ENCODE measurements around the gene DOK6.

DOK6 gene

DNA sequence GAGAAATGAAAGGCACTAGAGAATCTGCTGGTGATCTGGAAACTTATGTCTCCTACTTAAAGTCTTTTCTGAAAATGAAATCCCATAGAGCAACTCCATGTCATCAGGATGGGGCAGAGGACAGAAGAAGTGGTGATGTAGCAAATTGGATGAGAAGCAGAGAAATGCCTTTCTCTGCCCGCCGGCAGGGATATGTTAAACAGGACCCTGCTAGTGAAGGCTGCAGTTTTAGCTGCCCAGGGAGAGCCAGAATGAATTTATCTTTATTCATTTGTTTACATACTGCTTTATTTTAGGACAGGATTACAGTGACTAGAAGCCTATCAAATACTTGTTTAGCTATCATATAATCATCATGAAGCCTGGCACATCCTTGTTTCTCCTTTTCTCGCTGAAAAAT is 247.0 kb downstream of the DOK6 start:
- TF ChIP-seq CTCF (IDR thresholded peaks at IDR 0.05), result no peak

- no peak for TF ChIP-seq CTCF (IDR thresholded peaks at IDR 0.05)
Observed at GRCh38 chr18:69648486-69648885, 247.8 kb downstream of the DOK6 start.

GRCh38 chr18:69649684-69650083 is 249.0 kb downstream of the DOK6 start:
- no peak for TF ChIP-seq CTCF (IDR thresholded peaks at IDR 0.05)

DNA sequence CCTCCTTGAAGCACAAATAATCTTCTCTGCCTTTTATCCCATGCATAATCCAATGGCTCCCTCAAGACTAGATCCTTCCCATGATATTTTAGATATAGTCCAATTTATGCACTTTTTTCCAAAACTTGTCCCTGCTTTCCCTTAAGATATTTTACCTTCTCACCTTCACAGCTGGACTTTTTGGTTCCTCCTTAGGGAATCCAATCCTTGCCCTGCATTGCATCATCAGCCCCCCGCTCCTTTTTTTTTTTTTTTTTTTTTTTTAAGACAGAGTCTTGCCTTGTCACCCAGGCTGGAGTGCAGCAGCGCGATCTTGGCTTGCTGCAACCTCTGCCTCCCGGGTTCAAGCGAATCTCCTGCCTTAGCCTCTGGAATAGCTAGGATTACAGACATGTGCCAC is 250.6 kb downstream of the DOK6 start:
- TF ChIP-seq CTCF (IDR thresholded peaks at IDR 0.05), result no peak

DNA sequence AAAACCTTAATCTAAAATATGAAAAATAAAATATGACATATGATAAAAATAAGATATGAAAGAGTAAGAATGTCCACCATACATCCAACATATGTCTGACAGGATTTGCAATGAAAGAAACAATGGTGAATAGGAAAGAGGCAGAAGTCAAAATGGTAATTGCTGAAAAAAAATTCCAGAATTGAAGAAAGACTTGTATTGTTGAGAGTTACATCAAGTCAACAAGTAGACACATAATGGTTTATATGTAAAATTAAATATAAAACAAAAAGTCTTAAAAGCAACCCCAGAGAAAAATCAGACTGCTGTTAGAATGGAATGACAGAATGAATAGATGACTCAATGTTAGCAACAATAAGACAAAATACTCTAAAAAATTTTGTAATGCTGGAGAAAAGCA is 255.1 kb downstream of the DOK6 start:
- no peak for TF ChIP-seq CTCF (IDR thresholded peaks at IDR 0.05)

GRCh38 chr18:69658103-69658502 is 257.4 kb downstream of the DOK6 start:
- TF ChIP-seq CTCF (IDR thresholded peaks at IDR 0.05), result no peak

DNA sequence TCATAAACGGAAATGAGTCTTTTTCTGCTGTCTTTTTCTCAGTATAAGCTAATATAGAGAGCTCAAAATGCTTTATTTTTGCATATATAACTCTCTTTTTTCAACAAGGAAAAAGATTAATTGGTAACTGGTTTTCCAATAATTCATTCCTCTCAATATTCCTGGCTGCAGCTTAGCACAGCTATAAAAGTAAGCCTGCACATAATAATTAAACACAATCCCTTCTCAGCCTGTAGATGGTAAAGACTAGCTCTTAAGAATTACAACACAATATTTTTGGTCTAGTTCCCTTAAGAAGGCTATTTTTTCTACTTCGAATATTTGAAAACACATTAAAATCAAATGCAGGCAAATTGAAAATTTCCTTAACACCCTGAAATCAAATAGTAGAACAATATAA is 258.0 kb downstream of the DOK6 start:
- TF ChIP-seq CTCF (IDR thresholded peaks at IDR 0.05), result no peak

DNA sequence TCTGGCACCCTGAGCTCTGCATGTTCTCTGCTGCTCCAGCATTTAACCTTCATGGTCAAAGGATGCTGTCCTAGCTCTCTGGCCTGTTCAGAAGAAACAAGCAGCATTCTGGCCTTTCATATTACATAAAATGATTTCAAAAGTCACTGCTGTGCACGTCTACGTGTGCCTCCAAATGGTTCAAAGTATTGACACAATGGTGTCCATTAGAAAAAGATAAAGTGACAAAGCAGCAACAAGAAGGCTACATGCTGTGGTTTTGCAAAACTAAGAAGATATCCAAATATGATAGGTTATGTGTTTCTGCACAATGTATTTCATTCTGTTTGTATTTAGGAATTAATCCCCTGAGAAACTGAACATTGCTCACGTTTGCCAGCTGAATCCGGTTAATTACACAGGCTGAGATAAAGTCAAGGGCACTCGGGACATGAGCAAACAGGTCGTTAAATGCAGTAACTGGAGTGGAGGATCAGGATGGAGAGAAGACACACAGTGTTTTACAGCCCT is 258.5 kb downstream of the DOK6 start:
- no peak for TF ChIP-seq CTCF (IDR thresholded peaks at IDR 0.05)

Data from LNCAP (cell line).